ENCODE measurements around the gene ACTN2.

Gene ACTN2

GRCh38 chr1:236689713-236690569 lies 3.6 kb downstream of the ACTN2 start:
- no peak for DNase-seq (ENCODE audit: extremely low read depth, low read depth)
- no peak overlapping the region for H3K4me3 ChIP-seq (replicated peaks; ENCODE audit: low read depth, low read length)
- TF ChIP-seq CTCF (IDR thresholded peaks at IDR 0.05; ENCODE audit: low read depth, low read length, missing control alignments), result no peak

DNA sequence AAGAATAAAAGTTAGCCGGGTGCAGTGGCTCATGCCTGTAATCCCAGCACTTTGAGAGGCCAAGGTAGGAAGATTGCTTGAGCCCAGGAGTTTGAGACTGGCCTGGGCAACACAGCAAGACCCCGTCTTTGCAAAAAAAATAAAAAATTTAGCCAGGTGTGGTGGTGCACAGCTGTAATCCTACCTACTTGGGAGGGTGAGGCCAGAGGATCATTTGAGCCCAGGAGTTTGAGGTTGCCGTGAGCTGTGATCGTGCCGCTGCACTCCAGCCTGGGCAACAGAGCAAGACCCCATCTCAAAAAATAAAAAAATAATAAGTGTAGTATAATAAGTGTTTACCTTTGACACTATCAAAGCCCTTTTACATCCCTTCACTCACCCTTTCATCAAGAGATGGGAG lies 5.0 kb downstream of the ACTN2 start:
- no peak overlapping the region for H3K4me3 ChIP-seq (replicated peaks; ENCODE audit: low read depth, low read length)
- no peak for DNase-seq (ENCODE audit: extremely low read depth, low read depth)
- TF ChIP-seq CTCF (IDR thresholded peaks at IDR 0.05; ENCODE audit: low read depth, low read length, missing control alignments), result no peak

- no peak for TF ChIP-seq CTCF (IDR thresholded peaks at IDR 0.05; ENCODE audit: low read depth, low read length, missing control alignments)
- DNase-seq (ENCODE audit: extremely low read depth, low read depth), result no peak
- H3K4me3 ChIP-seq (replicated peaks; ENCODE audit: low read depth, low read length), result no peak overlapping the region
These were observed 5.8 kb downstream of the ACTN2 start for GRCh38 chr1:236692128-236692527.

GRCh38 chr1:236692742-236693141 lies 6.4 kb downstream of the ACTN2 start:
- no peak overlapping the region for H3K4me3 ChIP-seq (replicated peaks; ENCODE audit: low read depth, low read length)
- no peak for DNase-seq (ENCODE audit: extremely low read depth, low read depth)
- no peak for TF ChIP-seq CTCF (IDR thresholded peaks at IDR 0.05; ENCODE audit: low read depth, low read length, missing control alignments)

- no peak for TF ChIP-seq CTCF (IDR thresholded peaks at IDR 0.05; ENCODE audit: low read depth, low read length, missing control alignments)
- no peak for DNase-seq (ENCODE audit: extremely low read depth, low read depth)
- no peak overlapping the region for H3K4me3 ChIP-seq (replicated peaks; ENCODE audit: low read depth, low read length)
These were observed 13.1 kb downstream of the ACTN2 start for GRCh38 chr1:236699366-236699765.

DNA sequence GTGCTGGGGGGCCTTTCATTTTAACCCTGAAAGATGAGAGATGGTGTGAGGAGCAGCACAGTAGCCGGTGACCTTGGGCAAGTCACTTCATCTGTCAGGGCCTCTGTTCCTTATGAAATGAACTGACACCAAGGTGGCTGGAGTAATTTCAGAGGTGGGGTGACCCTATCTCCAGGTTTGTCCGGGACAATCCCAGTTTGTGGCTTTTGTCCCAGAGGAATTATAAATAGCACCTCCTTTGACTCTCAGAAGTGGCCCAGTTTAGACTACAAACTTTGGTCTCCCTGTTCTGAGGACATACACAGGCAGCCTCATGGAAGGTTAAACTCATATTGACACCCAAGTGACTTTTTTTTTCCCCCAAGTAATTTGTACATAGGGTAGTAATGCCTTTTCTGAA lies 14.6 kb downstream of the ACTN2 start:
- TF ChIP-seq CTCF (IDR thresholded peaks at IDR 0.05; ENCODE audit: low read depth, low read length, missing control alignments), result no peak
- DNase-seq (ENCODE audit: extremely low read depth, low read depth), result no peak
- no peak overlapping the region for H3K4me3 ChIP-seq (replicated peaks; ENCODE audit: low read depth, low read length)
